ENCODE results near the gene PTBP3. TPM values are rescaled to one million over a fixed set of nuclear protein-coding genes. Genes with fewer than 3 reads are reported as not detected.
"Not testable (repeated sequence)": the region's sequence is repeated elsewhere in the genome, so short reads cannot be mapped to it uniquely, and the experiment has no call there.

Gene PTBP3
- polyA plus RNA-seq, 1 experiment = 34.8 TPM

DNA sequence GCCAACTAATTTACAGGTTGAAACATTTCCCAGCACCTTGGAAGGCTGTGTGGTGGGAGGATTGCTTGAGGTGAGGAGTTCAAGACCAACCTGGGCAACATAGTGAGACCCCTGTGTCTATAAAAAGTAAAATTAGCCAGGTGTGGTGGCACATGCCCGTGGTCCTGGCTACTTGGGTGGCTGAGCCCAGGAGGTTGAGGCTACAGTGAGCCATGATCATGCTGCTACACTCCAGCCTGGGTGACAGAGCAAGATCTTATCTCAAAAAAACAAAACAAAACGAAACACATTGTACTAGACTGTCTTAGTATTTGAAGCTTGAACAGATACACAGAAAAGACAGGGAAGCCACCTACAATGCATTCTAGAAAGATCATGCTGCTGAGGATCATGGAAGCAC, 43.7 kb upstream of the PTBP3 start:
- TF ChIP-seq, protein P1, sequence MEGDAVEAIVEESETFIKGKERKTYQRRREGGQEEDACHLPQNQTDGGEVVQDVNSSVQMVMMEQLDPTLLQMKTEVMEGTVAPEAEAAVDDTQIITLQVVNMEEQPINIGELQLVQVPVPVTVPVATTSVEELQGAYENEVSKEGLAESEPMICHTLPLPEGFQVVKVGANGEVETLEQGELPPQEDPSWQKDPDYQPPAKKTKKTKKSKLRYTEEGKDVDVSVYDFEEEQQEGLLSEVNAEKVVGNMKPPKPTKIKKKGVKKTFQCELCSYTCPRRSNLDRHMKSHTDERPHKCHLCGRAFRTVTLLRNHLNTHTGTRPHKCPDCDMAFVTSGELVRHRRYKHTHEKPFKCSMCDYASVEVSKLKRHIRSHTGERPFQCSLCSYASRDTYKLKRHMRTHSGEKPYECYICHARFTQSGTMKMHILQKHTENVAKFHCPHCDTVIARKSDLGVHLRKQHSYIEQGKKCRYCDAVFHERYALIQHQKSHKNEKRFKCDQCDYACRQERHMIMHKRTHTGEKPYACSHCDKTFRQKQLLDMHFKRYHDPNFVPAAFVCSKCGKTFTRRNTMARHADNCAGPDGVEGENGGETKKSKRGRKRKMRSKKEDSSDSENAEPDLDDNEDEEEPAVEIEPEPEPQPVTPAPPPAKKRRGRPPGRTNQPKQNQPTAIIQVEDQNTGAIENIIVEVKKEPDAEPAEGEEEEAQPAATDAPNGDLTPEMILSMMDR (IDR thresholded peaks at IDR 0.05; ENCODE audit: low read depth, low read length) = no peak
- Histone ChIP-seq H3K27me3 (ENCODE audit: control insufficient read depth, insufficient read depth, low read length) (no peaks in the 10 kb centered on the region), H3K4me3 (ENCODE audit: low read depth, low read length) (no peak overlapping the region), H3K27ac (ENCODE audit: low read depth, low read length) (no peak overlapping the region), H3K9me3 (ENCODE audit: control insufficient read depth, insufficient read depth, low read length) (no peaks in the 10 kb centered on the region)
- no peak for DNase-seq (ENCODE audit: low read depth, low spot score)
- POLR2A ChIA-PET = no interaction called here
- CTCF ChIA-PET = interaction anchor here (1.3 kb wide), 1 partner anchor 16 kb away, joined by 4 read pairs; no protein-coding TSS in a partner anchor

DNA sequence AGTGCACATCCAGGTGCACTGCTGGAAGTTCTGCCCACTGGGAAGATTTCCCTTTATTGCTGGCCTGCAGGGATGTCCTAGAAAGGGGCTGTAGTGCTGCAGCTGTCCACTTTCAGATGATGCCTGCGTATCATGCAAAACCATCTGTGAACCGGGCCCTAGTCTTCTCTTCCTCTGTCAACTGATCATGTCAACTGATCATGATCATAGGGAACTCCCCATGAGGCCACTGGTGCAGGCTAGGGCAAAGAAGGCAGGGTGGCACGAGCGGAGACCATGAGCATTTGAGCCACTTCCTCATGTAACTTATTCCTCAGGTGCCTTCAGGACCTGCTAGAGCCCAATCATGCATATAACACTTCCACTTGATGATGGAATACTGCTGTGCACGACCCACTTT, 41.9 kb upstream of the PTBP3 start:
- no peaks in the 10 kb centered on the region for H3K27me3 ChIP-seq (ENCODE audit: control insufficient read depth, insufficient read depth, low read length)
- no peak overlapping the region for H3K27ac ChIP-seq (ENCODE audit: low read depth, low read length)
- TF ChIP-seq, protein P1 (IDR thresholded peaks at IDR 0.05; ENCODE audit: low read depth, low read length) = no peak
- ChIA-PET POLR2A (no interaction called here), CTCF (no interaction called here)
- no peaks in the 10 kb centered on the region for H3K9me3 ChIP-seq (ENCODE audit: control insufficient read depth, insufficient read depth, low read length)
- DNase-seq (ENCODE audit: low read depth, low spot score) = no peak
- no peak overlapping the region for H3K4me3 ChIP-seq (ENCODE audit: low read depth, low read length)

DNA sequence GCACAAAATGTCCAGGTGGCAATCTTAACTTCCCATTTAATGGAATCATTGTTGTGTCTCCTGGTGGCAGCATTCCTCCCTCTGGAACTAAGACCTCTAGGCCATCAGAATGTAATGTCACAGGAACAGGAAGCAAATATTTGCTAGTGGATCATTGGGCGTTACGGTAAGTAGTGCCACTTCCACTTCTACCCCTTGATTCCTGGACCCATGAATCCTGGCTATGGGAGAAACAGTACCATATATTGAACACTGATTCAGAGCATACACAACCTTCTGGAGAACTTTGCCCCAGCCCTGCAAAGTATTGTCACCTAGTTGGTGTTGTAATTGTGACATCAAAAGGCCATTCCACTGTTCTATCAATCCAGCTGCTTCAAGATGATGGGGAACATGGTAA, 40.8 kb upstream of the PTBP3 start:
- H3K4me3 ChIP-seq (ENCODE audit: low read depth, low read length); POLR2A ChIA-PET; DNase-seq (ENCODE audit: low read depth, low spot score); CTCF ChIA-PET; H3K9me3 ChIP-seq (ENCODE audit: control insufficient read depth, insufficient read depth, low read length); H3K27me3 ChIP-seq (ENCODE audit: control insufficient read depth, insufficient read depth, low read length); H3K27ac ChIP-seq (ENCODE audit: low read depth, low read length): not testable (repeated sequence)

DNA sequence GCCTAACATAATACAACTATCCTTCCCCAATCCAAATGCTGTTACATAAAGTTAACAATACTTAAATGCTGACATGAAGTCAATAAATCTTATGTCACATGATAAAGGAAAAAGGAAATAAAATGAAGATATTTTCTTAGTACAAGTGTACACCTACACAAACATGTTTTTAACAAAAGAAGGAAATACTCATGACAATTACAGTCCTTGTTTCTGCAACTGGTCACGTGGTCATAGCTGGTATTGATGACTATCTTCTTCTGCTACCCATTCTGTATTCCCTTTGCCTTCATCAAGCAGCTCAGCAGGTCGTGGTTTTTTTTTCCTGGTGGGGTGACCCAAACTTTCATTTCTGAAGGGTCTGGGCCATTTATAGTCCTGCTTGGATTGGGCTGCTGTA, 40.2 kb upstream of the PTBP3 start:
- CTCF ChIA-PET; H3K9me3 ChIP-seq (ENCODE audit: control insufficient read depth, insufficient read depth, low read length): not testable (repeated sequence)

DNA sequence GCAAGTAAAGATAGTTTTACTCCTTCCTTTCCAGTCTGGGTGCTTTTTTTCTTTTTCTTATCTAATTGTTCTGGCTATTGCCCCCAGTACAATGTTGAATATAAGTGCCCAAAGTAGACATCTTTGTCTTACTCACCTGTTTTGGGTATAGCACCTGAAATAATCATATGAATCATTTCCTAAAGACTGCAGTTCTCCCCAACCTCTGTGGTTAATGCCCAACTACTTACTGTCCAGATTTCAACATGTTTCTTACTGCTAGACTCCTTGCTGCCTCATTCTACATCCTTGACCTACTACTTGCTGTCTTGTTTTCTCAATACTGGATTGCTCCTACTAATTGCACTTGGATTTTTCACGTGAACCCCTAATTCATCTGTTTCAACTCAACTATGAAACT, 37.6 kb upstream of the PTBP3 start:
- TF ChIP-seq, protein P1 (IDR thresholded peaks at IDR 0.05; ENCODE audit: low read depth, low read length) = no peak
- no peak for DNase-seq (ENCODE audit: low read depth, low spot score)
- Histone ChIP-seq H3K27ac (ENCODE audit: low read depth, low read length) (no peak overlapping the region), H3K9me3 (ENCODE audit: control insufficient read depth, insufficient read depth, low read length) (peaks cover 4% of the 10 kb centered on the region), H3K4me3 (ENCODE audit: low read depth, low read length) (no peak overlapping the region), H3K27me3 (ENCODE audit: control insufficient read depth, insufficient read depth, low read length) (no peaks in the 10 kb centered on the region)
- CTCF ChIA-PET = interaction anchor here (3.1 kb wide), 1 partner anchor 10 kb away, joined by 10 read pairs; no protein-coding TSS in a partner anchor
- POLR2A ChIA-PET = no interaction called here

More for the DNA sequence above, 40.2 kb upstream of the PTBP3 start:
- H3K27ac ChIP-seq (ENCODE audit: low read depth, low read length); DNase-seq (ENCODE audit: low read depth, low spot score); H3K4me3 ChIP-seq (ENCODE audit: low read depth, low read length); H3K27me3 ChIP-seq (ENCODE audit: control insufficient read depth, insufficient read depth, low read length); POLR2A ChIA-PET: not testable (repeated sequence)

DNA sequence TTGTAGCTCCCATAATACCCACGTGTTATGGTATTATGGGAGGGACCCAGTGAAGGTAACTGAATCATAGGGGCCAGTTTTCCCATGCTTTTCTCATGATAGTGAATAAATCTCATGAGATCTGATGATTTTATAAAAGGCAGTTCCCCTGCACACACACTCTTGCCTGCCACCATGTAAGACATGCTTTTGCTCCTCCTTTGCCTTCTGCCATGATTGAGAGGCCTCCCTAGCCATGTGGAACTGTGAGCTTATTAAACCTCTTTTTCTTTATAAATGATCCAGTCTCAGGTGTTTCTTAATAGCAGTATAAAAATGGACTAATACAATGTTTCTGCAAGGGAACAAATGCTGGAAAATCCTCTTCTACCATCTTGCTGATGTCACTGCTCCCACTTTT, 36.4 kb upstream of the PTBP3 start:
- TF ChIP-seq, protein P1 (IDR thresholded peaks at IDR 0.05; ENCODE audit: low read depth, low read length) = no peak
- H3K27ac ChIP-seq (ENCODE audit: low read depth, low read length) = no peak overlapping the region
- peaks cover 4% of the 10 kb centered on the region for H3K9me3 ChIP-seq (ENCODE audit: control insufficient read depth, insufficient read depth, low read length)
- H3K27me3 ChIP-seq (ENCODE audit: control insufficient read depth, insufficient read depth, low read length) = no peaks in the 10 kb centered on the region
- no peak for DNase-seq (ENCODE audit: low read depth, low spot score)
- no peak overlapping the region for H3K4me3 ChIP-seq (ENCODE audit: low read depth, low read length)
- ChIA-PET POLR2A (no interaction called here), CTCF (interaction anchor here (3.1 kb wide), 1 partner anchor 9 kb away, joined by 10 read pairs; no protein-coding TSS in a partner anchor)
